ENCODE measurements around the gene FAM219B. TPM values are rescaled to one million over a fixed set of nuclear protein-coding genes. Genes with fewer than 3 reads are reported as not detected.

The FAM219B gene
- total RNA-seq, 6 experiments from 2014 or later, result 40.6 to 61.4 (median 51.8) TPM

GRCh38 chr15:74884428-74885223 is 22.0 kb downstream of the FAM219B start:
- no peak for DNase-seq
- Mint-ChIP-seq H3K27ac (peak overlapping the region; percentile 20; the same call in 1 of the 2 replicates), H3K27me3 (ENCODE audit: insufficient read depth) (peaks cover 2% of the 10 kb centered on the region), H3K4me1 (ENCODE audit: low read depth) (peaks cover 28% of the 10 kb centered on the region), H3K9me3 (peaks cover 6% of the 10 kb centered on the region; the same call in 1 of the 2 replicates), H3K36me3 (ENCODE audit: low read depth) (no peaks in the 10 kb centered on the region; the same call in 1 of the 2 replicates), H3K4me3 (no peak overlapping the region)
- TF ChIP-seq CTCF (IDR thresholded peaks at IDR 0.05), result no peak

- peaks cover 6% of the 10 kb centered on the region; the same call in 1 of the 2 replicates for H3K9me3 Mint-ChIP-seq
- no peaks in the 10 kb centered on the region; the same call in 1 of the 2 replicates for H3K36me3 Mint-ChIP-seq (ENCODE audit: low read depth)
- peaks cover 3% of the 10 kb centered on the region for H3K27me3 Mint-ChIP-seq (ENCODE audit: insufficient read depth)
- TF ChIP-seq CTCF (IDR thresholded peaks at IDR 0.05), result no peak
- H3K4me1 Mint-ChIP-seq (ENCODE audit: low read depth), result peaks cover 19% of the 10 kb centered on the region
- DNase-seq, result no peak
- H3K27ac Mint-ChIP-seq, result no peak overlapping the region
- no peak overlapping the region for H3K4me3 Mint-ChIP-seq
Observed at GRCh38 chr15:74882528-74882927, 24.1 kb downstream of the FAM219B start.

- Mint-ChIP-seq H3K27me3 (ENCODE audit: insufficient read depth) (peaks cover 9% of the 10 kb centered on the region), H3K9me3 (peaks cover 6% of the 10 kb centered on the region; the same call in 1 of the 2 replicates), H3K4me3 (no peak overlapping the region), H3K4me1 (ENCODE audit: low read depth) (peaks cover 7% of the 10 kb centered on the region; the same call in 1 of the 2 replicates), H3K27ac (no peak overlapping the region), H3K36me3 (ENCODE audit: low read depth) (no peaks in the 10 kb centered on the region; the same call in 1 of the 2 replicates)
- TF ChIP-seq CTCF (IDR thresholded peaks at IDR 0.05), result no peak
- DNase-seq, result no peak
Observed at GRCh38 chr15:74878273-74878672, 28.4 kb downstream of the FAM219B start.

- Mint-ChIP-seq H3K27me3 (ENCODE audit: insufficient read depth) (peaks cover 9% of the 10 kb centered on the region), H3K27ac (peak overlapping the region; percentile 96; the same call in 1 of the 2 replicates), H3K4me1 (ENCODE audit: low read depth) (peaks cover 32% of the 10 kb centered on the region), H3K9me3 (no peaks in the 10 kb centered on the region), H3K36me3 (ENCODE audit: low read depth) (peaks cover 10% of the 10 kb centered on the region), H3K4me3 (peak overlapping the region; percentile 99)
- no peak for TF ChIP-seq CTCF (IDR thresholded peaks at IDR 0.05)
- no peak for DNase-seq
Observed at GRCh38 chr15:74873756-74874424, 32.8 kb downstream of the FAM219B start.

- H3K27ac Mint-ChIP-seq, result peak within 1 kb of the TSS; percentile 96
- peak; percentile 88 for DNase-seq
- peaks cover 9% of the 10 kb centered on the region for H3K27me3 Mint-ChIP-seq (ENCODE audit: insufficient read depth)
- H3K4me1 Mint-ChIP-seq (ENCODE audit: low read depth), result peaks cover 34% of the 10 kb centered on the region
- no peaks in the 10 kb centered on the region for H3K9me3 Mint-ChIP-seq
- peaks cover 10% of the 10 kb centered on the region for H3K36me3 Mint-ChIP-seq (ENCODE audit: low read depth)
- TF ChIP-seq CTCF (IDR thresholded peaks at IDR 0.05), result no peak
- H3K4me3 Mint-ChIP-seq, result peak within 1 kb of the TSS; percentile 99
Observed at GRCh38 chr15:74873036-74873755, 33.5 kb downstream of the FAM219B start, which contains the start of gene SCAMP2. Gene SCAMP2, minus strand, starts transcription at chr15:74873365. Its CDS starts 110 bp downstream, at chr15:74873255.
